Vagina (tissue), 2 donors: ENCODE measurements around the gene ANKRD11.

Experiments used
- CTCF ChIP-seq, 3 experiments: fragments of 450-650 bp in 2 of 3; fragments of 200-600 bp in 1 of 3; sonication (generic) in 1 of 3; IDR thresholded peaks; one replicate each; pipeline ENCODE4 v1.5.1; 2017 to 2019; ENCODE audit warnings: antibody characterized with exemption in 3 of 3, mild to moderate bottlenecking in 2 of 3, moderate library complexity in 2 of 3
- POLR2A ChIP-seq, 2 donors: fragments of 450-650 bp; IDR thresholded peaks; one replicate each; pipeline ENCODE4 v1.6.1; 2017; ENCODE audit warnings: antibody characterized with exemption in 2 of 2, mild to moderate bottlenecking in 2 of 2, moderate library complexity in 2 of 2
- POLR2AphosphoS5 ChIP-seq, 2 donors: sonication (generic); formaldehyde crosslinking; IDR thresholded peaks; one replicate each; pipeline ENCODE4 v1.9.0; 2017; ENCODE audit warnings: antibody characterized with exemption in 2 of 2, mild to moderate bottlenecking in 2 of 2, low read depth in 1 of 2; ENCODE audit not compliant: insufficient read depth in 1 of 2

GRCh38 chr16:89536371-89536770, 46.0 kb upstream of the ANKRD11 start:
- TF ChIP-seq POLR2AphosphoS5 (IDR thresholded peaks at IDR 0.05; ENCODE audit: insufficient read depth in 1 of 2, low read depth in 1 of 2) (no peak), CTCF (IDR thresholded peaks at IDR 0.05) (no peak), POLR2A (IDR thresholded peaks at IDR 0.05) (no peak)
